Heart right ventricle (tissue), 12 donors: Measurements from ENCODE around the gene BEX5. TPM values are rescaled to one million over a fixed set of nuclear protein-coding genes. Genes with fewer than 3 reads are reported as not detected.

ENCODE experiments used
- polyA plus RNA-seq, 2 donors: library from polyadenylated mRNA; stranded (reverse); fragments of 200-250 nt; gene quantifications; one replicate each; pipeline ENCODE4 v1.2.3, GENCODE V29; 2013
- total RNA-seq, 10 donors: library from RNA; stranded (reverse); fragmentation: NEBNext Ultra II Directional in 3 of 10; extraction: Animal tissue kit (Norgen Biotek cat#: 25700) in 3 of 10; gene quantifications; one replicate each; pipeline versions ENCODE4 v1.2.1 to v1.2.4, GENCODE V29; 2021 to 2023
- donor health status: ischemic (EF 13 %, LVEDD 7.1; RV severe dilation, severe dysfunction).
- donor health status: healthy with polysubstance abuse.
- donor health status: DM: no; HTN: yes; CAD: no.
- donor health status: DM: no; HTN: no; CAD: no.
- donor health status: ischemic (EF 25% LVEDD 6.9; RV normal size, moderate dysfunction).
- donor health status: ischemic (EF 25% LVEDD 5.7; RV mildly dilated, moderate dysfunction).
- donor health status: healthy.
- donor health status: nonischemic (EF 11% LVEDD 7.7; RV severe dilation, severe dysfunction).
- donor health status: DM: yes; HTN: yes; CAD: no.
- donor health status: PGD.
- donor health status: ischemic (EF 29% LVEDD 5.4; RV normal size, mild dysfunction).
- donor health status: nonischemic (EF 23%, LVEDD 6.1; RV moderate dilation, normal function).

BEX5 gene
- total and polyA plus RNA-seq, 12 donors: 0.17 to 2.1 (median 0.90) TPM

Other genes starting within 250 kb of the BEX5 start
- gene ZMAT1, start 223.9 kb downstream of the BEX5 start, total RNA-seq: 1 to 10 TPM; 3.3 to 7.4 (median 6.1) TPM
- gene ZMAT1, start 223.9 kb downstream of the BEX5 start, polyA plus RNA-seq: 10 to 100 TPM in 1 of 2 donors, 1 to 10 TPM in 1; 1.3 to 23.2 TPM
- under 1 TPM in 3 of 10 donors, not detected in 7; 0.23 to 0.31 (median 0.26) TPM for gene TCEAL2, start 30.3 kb downstream of the BEX5 start, total RNA-seq
- gene TCEAL2, start 30.3 kb downstream of the BEX5 start, polyA plus RNA-seq: under 1 TPM; 0.09 to 0.80 TPM
- gene TCEAL6, start 13.5 kb downstream of the BEX5 start, total RNA-seq: not detected
- not detected for gene TCEAL6, start 13.5 kb downstream of the BEX5 start, polyA plus RNA-seq
- not detected for gene TCP11X1, start 59.3 kb upstream of the BEX5 start, total RNA-seq
- gene TCP11X1, start 59.3 kb upstream of the BEX5 start, polyA plus RNA-seq: not detected
- gene NXF2, start 91.2 kb upstream of the BEX5 start, total RNA-seq: not detected
- not detected for gene NXF2, start 91.2 kb upstream of the BEX5 start, polyA plus RNA-seq